K562 (cell line): ENCODE measurements around the gene LRP1. TPM values are rescaled to one million over a fixed set of nuclear protein-coding genes. Genes with fewer than 3 reads are reported as not detected.

Experiments used
- ETV5 ChIP-seq: sonication (generic); formaldehyde crosslinking; IDR thresholded peaks from 2 replicates; pipeline ENCODE4 v1.4.0; 2020; ENCODE audit warnings: low read depth, mild to moderate bottlenecking, missing genetic modification reagents
- KAT8 ChIP-seq: fragments of 450-650 bp; IDR thresholded peaks from 2 replicates; pipeline ENCODE4 v1.6.1; 2016; ENCODE audit warnings: low read depth, mild to moderate bottlenecking
- ZKSCAN1 ChIP-seq: fragments of 150-350 bp; IDR thresholded peaks from 2 replicates; pipeline ENCODE4 v1.6.1; 2016; ENCODE audit warnings: low read depth, low read length
- ZNF316 ChIP-seq: fragments of 450-650 bp; IDR thresholded peaks from 2 replicates; pipeline ENCODE4 v1.6.1; 2016
- ZNF740 ChIP-seq, 3 experiments: fragments of 200-800 bp in 1 of 3; sonication (Bioruptor generic) in 1 of 3; sonication (generic) in 1 of 3; formaldehyde crosslinking in 1 of 3; IDR thresholded peaks; 2 replicates each; pipeline versions ENCODE4 v1.6.1 to v1.8.0; 2016 to 2022; ENCODE audit warnings: mild to moderate bottlenecking in 2 of 3, missing compliant biosample characterization in 2 of 3, missing genetic modification characterization in 2 of 3, missing genetic modification reagents in 1 of 3
- ZNF77 ChIP-seq: fragments of 250-450 bp; sonication (Bioruptor Pico); IDR thresholded peaks from 2 replicates; pipeline ENCODE4 v1.5.0; 2020
- polyA plus RNA-seq, 8 experiments: library from polyadenylated mRNA; depleted of rRNA in 4 of 8; stranded (reverse) in 5 of 8; unstranded in 3 of 8; fragments of >200 nt; fragmentation: Nextera tagmentation in 2 of 8; fragmentation: Illumina TruSeq in 1 of 8; extraction: Ambion mirVana in 2 of 8; extraction: Trizol in 1 of 8; gene quantifications; 2 replicates each; pipeline versions ENCODE4 v1.2.1 to v1.2.3, GENCODE V29; 2011 to 2014; ENCODE audit warnings: inconsistent platforms in 1 of 8, missing spikeins in 1 of 8
- total RNA-seq, 7 experiments: library from RNA; depleted of rRNA in 6 of 7; stranded (reverse); fragments of >200 nt in 6 of 7; fragmentation: Illumina TruSeq in 2 of 7; extraction: Trizol in 2 of 7; gene quantifications; 2 replicates each; pipeline versions ENCODE4 v1.2.1 to v1.2.3, GENCODE V29; 2011 to 2021; ENCODE audit warnings: low replicate concordance in 1 of 7
- TF ChIP-seq, protein P1 (sequence below): fragments of 450-650 bp; formaldehyde crosslinking; conservative IDR thresholded peaks from 2 replicates; pipeline ENCODE4 v1.4.0; 2022; ENCODE audit warnings: mild to moderate bottlenecking, missing genetic modification characterization
- TF ChIP-seq, protein P2 (sequence below), 2 experiments: fragments of 450-650 bp; formaldehyde crosslinking in 1 of 2; IDR thresholded peaks; 2 replicates each; pipeline versions ENCODE4 v1.4.0 to v1.6.1; 2014 to 2020; ENCODE audit warnings: mild to moderate bottlenecking in 2 of 2, borderline replicate concordance in 1 of 2, low read depth in 1 of 2
- TF ChIP-seq, protein P3 (sequence below): fragments of 250-450 bp; sonication (Bioruptor Pico); IDR thresholded peaks from 2 replicates; pipeline ENCODE4 v1.5.0; 2021
- TF ChIP-seq, protein P4 (sequence below): fragments of 450-650 bp; IDR thresholded peaks from 2 replicates; pipeline ENCODE4 v1.6.1; 2016; ENCODE audit warnings: borderline replicate concordance

The LRP1 gene
- total and polyA plus RNA-seq, 9 of the 15 experiments (the other 6 are each of a cell fraction or from before 2014, with no cell fraction given), result 0.04 to 0.64 (median 0.19) TPM; not detected in 2

DNA sequence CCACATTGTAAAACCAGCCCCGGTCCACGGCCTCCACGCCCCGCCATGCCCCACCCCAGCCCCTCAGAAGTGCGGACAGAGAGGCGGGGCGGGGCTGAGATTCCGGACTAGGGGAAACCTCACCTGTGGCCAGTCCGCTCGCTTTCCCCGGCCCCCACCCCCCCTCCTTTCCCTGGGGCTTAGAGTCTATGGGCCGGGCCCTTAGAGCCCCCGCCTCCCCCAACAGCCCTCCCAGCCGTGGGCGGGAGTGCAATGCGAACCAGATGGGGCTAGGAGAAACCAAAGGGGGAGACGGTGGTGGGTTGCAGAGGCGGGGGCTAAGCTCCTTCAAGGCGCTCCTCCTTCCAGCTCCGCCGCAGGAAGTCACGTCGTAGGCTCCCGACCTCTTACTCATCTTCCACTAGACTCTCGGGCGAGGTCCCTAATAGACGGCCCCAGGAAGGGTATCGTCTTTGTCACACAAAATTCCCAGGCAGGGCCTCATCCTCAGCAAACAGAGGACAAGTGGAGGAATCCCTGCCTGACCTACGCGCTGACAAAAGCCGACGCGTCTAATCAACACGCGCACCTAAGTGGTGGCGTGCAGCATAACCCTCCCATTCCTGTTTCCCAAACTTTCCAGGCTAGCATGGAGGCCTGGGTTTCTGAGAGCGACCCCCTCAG lies 40.5 kb upstream of the LRP1 start (continued):
- no peak for TF ChIP-seq KAT8
- TF ChIP-seq, protein P1, sequence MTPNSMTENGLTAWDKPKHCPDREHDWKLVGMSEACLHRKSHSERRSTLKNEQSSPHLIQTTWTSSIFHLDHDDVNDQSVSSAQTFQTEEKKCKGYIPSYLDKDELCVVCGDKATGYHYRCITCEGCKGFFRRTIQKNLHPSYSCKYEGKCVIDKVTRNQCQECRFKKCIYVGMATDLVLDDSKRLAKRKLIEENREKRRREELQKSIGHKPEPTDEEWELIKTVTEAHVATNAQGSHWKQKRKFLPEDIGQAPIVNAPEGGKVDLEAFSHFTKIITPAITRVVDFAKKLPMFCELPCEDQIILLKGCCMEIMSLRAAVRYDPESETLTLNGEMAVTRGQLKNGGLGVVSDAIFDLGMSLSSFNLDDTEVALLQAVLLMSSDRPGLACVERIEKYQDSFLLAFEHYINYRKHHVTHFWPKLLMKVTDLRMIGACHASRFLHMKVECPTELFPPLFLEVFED (CRISPR knock-in tag), result no peak
- no peak for TF ChIP-seq ZNF77 (CRISPR knock-in tag)
- no peak for TF ChIP-seq ZKSCAN1
- TF ChIP-seq, protein P2, sequence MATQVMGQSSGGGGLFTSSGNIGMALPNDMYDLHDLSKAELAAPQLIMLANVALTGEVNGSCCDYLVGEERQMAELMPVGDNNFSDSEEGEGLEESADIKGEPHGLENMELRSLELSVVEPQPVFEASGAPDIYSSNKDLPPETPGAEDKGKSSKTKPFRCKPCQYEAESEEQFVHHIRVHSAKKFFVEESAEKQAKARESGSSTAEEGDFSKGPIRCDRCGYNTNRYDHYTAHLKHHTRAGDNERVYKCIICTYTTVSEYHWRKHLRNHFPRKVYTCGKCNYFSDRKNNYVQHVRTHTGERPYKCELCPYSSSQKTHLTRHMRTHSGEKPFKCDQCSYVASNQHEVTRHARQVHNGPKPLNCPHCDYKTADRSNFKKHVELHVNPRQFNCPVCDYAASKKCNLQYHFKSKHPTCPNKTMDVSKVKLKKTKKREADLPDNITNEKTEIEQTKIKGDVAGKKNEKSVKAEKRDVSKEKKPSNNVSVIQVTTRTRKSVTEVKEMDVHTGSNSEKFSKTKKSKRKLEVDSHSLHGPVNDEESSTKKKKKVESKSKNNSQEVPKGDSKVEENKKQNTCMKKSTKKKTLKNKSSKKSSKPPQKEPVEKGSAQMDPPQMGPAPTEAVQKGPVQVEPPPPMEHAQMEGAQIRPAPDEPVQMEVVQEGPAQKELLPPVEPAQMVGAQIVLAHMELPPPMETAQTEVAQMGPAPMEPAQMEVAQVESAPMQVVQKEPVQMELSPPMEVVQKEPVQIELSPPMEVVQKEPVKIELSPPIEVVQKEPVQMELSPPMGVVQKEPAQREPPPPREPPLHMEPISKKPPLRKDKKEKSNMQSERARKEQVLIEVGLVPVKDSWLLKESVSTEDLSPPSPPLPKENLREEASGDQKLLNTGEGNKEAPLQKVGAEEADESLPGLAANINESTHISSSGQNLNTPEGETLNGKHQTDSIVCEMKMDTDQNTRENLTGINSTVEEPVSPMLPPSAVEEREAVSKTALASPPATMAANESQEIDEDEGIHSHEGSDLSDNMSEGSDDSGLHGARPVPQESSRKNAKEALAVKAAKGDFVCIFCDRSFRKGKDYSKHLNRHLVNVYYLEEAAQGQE (IDR thresholded peaks at IDR 0.05; ENCODE audit: borderline replicate concordance), result no peak
- TF ChIP-seq, protein P2 (CRISPR knock-in tag; IDR thresholded peaks at IDR 0.05; ENCODE audit: low read depth), result no peak
- TF ChIP-seq, protein P3, sequence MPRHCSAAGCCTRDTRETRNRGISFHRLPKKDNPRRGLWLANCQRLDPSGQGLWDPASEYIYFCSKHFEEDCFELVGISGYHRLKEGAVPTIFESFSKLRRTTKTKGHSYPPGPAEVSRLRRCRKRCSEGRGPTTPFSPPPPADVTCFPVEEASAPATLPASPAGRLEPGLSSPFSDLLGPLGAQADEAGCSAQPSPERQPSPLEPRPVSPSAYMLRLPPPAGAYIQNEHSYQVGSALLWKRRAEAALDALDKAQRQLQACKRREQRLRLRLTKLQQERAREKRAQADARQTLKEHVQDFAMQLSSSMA (CRISPR knock-in tag), result no peak
- TF ChIP-seq, protein P4, sequence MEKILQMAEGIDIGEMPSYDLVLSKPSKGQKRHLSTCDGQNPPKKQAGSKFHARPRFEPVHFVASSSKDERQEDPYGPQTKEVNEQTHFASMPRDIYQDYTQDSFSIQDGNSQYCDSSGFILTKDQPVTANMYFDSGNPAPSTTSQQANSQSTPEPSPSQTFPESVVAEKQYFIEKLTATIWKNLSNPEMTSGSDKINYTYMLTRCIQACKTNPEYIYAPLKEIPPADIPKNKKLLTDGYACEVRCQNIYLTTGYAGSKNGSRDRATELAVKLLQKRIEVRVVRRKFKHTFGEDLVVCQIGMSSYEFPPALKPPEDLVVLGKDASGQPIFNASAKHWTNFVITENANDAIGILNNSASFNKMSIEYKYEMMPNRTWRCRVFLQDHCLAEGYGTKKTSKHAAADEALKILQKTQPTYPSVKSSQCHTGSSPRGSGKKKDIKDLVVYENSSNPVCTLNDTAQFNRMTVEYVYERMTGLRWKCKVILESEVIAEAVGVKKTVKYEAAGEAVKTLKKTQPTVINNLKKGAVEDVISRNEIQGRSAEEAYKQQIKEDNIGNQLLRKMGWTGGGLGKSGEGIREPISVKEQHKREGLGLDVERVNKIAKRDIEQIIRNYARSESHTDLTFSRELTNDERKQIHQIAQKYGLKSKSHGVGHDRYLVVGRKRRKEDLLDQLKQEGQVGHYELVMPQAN, result no peak
- TF ChIP-seq ZNF316, result no peak
- TF ChIP-seq ETV5 (CRISPR knock-in tag), result no peak
- peak; percentile 43; the same call in 1 of the 2 replicates for TF ChIP-seq ZNF740 (CRISPR knock-in tag; IDR thresholded peaks at IDR 0.05)
- peak; percentile 57 to 69; a peak in 2 of 4 replicates for TF ChIP-seq ZNF740 (tag; IDR thresholded peaks at IDR 0.05)
